Activated CD8-positive, alpha-beta T cell treated with anti-CD3 and anti-CD28 coated beads for 36 hours (primary cell): ENCODE measurements around the gene GPR45. TPM values are rescaled to one million over a fixed set of nuclear protein-coding genes. Genes with fewer than 3 reads are reported as not detected.

Experiments used
- ATAC-seq: fragments of 200-7000 bp; cut with Tn5 transposase; one replicate; pipeline ENCODE4 v1.10.0; 2021; ENCODE audit warnings: mild to moderate bottlenecking, moderate library complexity
- CTCF ChIA-PET: fragments of 350-600 bp; sonication (Branson Sonifier 250); formaldehyde crosslinking; loops from one replicate; lab custom pipeline; 2021; ENCODE audit warnings: antibody characterized with exemption; lab: Charles Lee
- POLR2A ChIA-PET: fragments of 350-600 bp; sonication (Branson Sonifier 250); formaldehyde crosslinking; loops from one replicate; lab custom pipeline; 2021; ENCODE audit warnings: antibody characterized with exemption; lab: Charles Lee
- DNase-seq: peaks from one replicate; pipeline ENCODE4 v3.0.0-alpha.2; 2020
- H3K27ac Mint-ChIP-seq: one replicate; pipeline ENCODE4 v1.8.0; 2021; ENCODE audit warnings: mild to moderate bottlenecking, mixed read lengths
- H3K27me3 Mint-ChIP-seq: one replicate; pipeline ENCODE4 v1.8.0; 2021; ENCODE audit warnings: mixed read lengths
- H3K36me3 Mint-ChIP-seq: one replicate; pipeline ENCODE4 v1.8.0; 2021; ENCODE audit warnings: low read depth, mixed read lengths
- H3K4me1 Mint-ChIP-seq: one replicate; pipeline ENCODE4 v1.8.0; 2021; ENCODE audit warnings: low read depth, mixed read lengths
- H3K4me3 Mint-ChIP-seq: one replicate; pipeline ENCODE4 v1.8.0; 2021; ENCODE audit warnings: mild to moderate bottlenecking, moderate library complexity, mixed read lengths
- H3K9me3 Mint-ChIP-seq: one replicate; pipeline ENCODE4 v1.8.0; 2021; ENCODE audit warnings: mixed read lengths
- intact Hi-C: fragments of 100-400 bp; cut with micrococcal nuclease; formaldehyde crosslinking; loops from one replicate; pipeline ENCODE4 v1.10.0; 2022
- total RNA-seq, 2 experiments: library from RNA; stranded (reverse); gene quantifications; one replicate each; pipeline ENCODE4 v1.2.3, GENCODE V29; 2021
- TF ChIP-seq, protein P1 (sequence below): fragments of 200-600 bp; IDR thresholded peaks from one replicate; pipeline ENCODE4 v1.8.0; 2022; ENCODE audit warnings: antibody characterized with exemption, mild to moderate bottlenecking

The GPR45 gene, protein sequence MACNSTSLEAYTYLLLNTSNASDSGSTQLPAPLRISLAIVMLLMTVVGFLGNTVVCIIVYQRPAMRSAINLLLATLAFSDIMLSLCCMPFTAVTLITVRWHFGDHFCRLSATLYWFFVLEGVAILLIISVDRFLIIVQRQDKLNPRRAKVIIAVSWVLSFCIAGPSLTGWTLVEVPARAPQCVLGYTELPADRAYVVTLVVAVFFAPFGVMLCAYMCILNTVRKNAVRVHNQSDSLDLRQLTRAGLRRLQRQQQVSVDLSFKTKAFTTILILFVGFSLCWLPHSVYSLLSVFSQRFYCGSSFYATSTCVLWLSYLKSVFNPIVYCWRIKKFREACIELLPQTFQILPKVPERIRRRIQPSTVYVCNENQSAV
- total RNA-seq: not detected

DNA sequence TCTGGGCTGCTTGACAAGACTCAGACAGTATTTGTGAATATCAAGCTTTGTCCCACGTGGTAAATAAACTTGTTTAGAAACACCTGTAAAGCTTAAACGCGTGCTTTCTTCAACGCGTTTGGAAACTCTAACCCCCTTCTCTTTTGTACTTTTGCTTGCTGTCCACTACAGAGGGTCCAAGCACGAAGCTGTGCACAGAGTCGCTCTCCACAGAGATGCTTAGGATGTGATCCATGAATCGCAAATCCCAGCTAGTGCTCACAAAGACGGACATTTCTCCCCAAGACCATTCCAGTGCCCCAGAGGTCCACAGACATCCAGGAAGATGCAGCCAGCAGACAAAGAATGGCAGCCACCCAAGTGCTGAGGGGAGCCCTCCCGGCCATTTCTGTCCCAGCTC, at the start of gene GPR45:
Gene GPR45 (plus strand): TSS at position 301 of the 400 bp plus-strand sequence. CDS start 116 bp downstream, outside the sequence.
- ChIA-PET POLR2A (no interaction called here), CTCF (interaction anchor here (1.8 to 9.9 kb wide), 2 partner anchors 129 to 150 kb away, joined by 4 to 277 read pairs; no protein-coding TSS in a partner anchor)
- Mint-ChIP-seq H3K36me3 (no peaks in the 10 kb centered on the region), H3K27ac (no peak within 1 kb of the TSS), H3K4me3 (no peak within 1 kb of the TSS), H3K27me3 (peaks cover 5% of the 10 kb centered on the region), H3K4me1 (peaks cover 7% of the 10 kb centered on the region), H3K9me3 (no peaks in the 10 kb centered on the region)
- no peak for DNase-seq
- ATAC-seq: no peak
- intact Hi-C loops: no loop called here
- TF ChIP-seq, protein P1, sequence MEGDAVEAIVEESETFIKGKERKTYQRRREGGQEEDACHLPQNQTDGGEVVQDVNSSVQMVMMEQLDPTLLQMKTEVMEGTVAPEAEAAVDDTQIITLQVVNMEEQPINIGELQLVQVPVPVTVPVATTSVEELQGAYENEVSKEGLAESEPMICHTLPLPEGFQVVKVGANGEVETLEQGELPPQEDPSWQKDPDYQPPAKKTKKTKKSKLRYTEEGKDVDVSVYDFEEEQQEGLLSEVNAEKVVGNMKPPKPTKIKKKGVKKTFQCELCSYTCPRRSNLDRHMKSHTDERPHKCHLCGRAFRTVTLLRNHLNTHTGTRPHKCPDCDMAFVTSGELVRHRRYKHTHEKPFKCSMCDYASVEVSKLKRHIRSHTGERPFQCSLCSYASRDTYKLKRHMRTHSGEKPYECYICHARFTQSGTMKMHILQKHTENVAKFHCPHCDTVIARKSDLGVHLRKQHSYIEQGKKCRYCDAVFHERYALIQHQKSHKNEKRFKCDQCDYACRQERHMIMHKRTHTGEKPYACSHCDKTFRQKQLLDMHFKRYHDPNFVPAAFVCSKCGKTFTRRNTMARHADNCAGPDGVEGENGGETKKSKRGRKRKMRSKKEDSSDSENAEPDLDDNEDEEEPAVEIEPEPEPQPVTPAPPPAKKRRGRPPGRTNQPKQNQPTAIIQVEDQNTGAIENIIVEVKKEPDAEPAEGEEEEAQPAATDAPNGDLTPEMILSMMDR: no peak

DNA sequence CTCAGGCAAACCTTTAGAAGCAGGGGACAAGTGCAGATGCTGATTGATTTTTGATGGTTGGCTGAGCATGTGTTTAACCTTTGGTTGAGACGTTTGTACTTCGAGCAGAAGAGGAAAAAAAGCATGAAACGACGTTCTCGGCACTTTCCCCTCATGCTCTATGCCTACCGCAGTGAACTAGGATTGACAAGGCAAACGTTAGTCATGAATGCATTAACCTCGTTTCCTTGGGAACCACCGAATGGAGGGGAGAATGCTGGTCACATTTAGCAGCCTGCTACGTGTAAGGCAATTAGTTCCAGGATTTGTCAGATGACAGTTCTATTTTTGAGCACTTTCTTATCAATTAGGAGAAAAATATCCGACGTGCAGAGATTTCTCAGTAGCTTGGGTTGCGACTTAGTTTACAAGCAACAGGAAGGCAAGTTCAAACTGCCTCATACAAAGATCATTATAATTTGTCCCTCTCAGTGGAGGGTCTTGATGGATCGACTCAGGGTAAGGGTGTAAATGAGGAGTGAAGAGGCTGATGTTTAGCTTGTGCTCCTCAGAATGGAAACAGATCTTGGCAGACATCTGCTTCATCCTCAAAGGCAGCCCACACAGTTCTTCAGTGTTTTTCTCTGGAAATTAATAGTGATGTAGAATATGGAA, 47.4 kb upstream of the GPR45 start:
- intact Hi-C loops: no loop called here
- ChIA-PET POLR2A (no interaction called here), CTCF (no interaction called here)
- Mint-ChIP-seq H3K27me3 (peaks cover 11% of the 10 kb centered on the region), H3K36me3 (no peaks in the 10 kb centered on the region), H3K4me3 (no peak overlapping the region), H3K4me1 (no peaks in the 10 kb centered on the region), H3K9me3 (peaks cover 9% of the 10 kb centered on the region), H3K27ac (no peak overlapping the region)
- ATAC-seq: no peak
- TF ChIP-seq, protein P1: no peak
- no peak for DNase-seq

DNA sequence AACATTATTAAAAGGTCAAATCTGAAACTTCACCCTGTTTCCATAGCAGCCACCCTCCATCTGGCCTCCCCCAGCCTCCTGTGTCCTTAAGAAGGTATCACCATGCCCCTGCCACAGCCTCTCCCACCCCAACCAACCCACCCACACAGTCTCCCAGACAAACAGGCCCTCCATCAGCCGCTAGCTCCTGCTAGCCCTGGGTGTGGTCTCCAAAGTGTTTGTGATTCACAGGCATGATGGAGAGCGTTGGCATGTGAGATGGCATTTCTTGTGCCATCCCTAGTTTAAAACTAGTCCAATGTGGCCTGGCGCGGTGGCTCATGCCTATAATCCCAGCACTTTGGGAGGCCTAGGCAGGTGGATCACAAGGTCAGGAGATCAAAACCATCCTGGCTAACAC, 44.9 kb upstream of the GPR45 start:
- intact Hi-C loops: no loop called here
- CTCF ChIA-PET: no interaction called here
- H3K36me3 Mint-ChIP-seq: no peaks in the 10 kb centered on the region
- H3K4me1 Mint-ChIP-seq: no peaks in the 10 kb centered on the region
- peaks cover 12% of the 10 kb centered on the region for H3K27me3 Mint-ChIP-seq
- H3K9me3 Mint-ChIP-seq: peaks cover 3% of the 10 kb centered on the region
- ATAC-seq: no peak
- no peak overlapping the region for H3K4me3 Mint-ChIP-seq
- H3K27ac Mint-ChIP-seq: no peak overlapping the region
- POLR2A ChIA-PET: no interaction called here
- TF ChIP-seq, protein P1: no peak
- no peak for DNase-seq

DNA sequence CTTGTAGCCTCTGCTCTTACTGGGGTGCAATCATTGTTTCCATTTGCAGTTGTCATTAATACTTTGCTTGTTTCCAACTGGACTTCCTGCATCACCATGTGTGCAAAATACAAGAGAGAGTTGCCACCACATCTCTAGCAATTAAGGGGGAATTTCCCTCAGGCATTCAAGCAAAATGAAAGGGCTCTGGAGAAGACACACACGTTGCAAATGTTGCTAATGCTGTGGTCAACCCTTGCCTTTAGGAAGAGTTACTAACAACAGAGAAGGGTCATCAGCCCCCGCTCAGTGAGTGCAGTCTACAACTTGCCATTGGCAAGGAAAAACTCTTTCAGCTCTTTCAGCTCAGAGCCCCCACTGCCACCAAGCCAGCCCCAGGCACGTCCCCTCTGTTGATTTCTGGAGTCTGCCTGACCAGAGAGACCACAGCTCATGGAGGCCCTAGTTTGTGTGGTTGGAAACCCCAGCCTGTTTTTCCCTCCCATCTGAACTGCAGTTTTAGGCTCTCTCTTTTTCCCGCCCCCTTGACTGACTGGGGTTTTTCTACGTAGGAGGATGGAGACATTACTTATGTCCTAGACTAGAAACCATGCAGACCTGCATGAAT, 25.9 kb upstream of the GPR45 start:
- H3K9me3 Mint-ChIP-seq: no peaks in the 10 kb centered on the region
- H3K27ac Mint-ChIP-seq: no peak overlapping the region
- H3K27me3 Mint-ChIP-seq: peaks cover 1% of the 10 kb centered on the region
- TF ChIP-seq, protein P1: no peak
- no peaks in the 10 kb centered on the region for H3K36me3 Mint-ChIP-seq
- H3K4me3 Mint-ChIP-seq: no peak overlapping the region
- DNase-seq: no peak
- intact Hi-C loops: no loop called here
- ChIA-PET POLR2A (no interaction called here), CTCF (no interaction called here)
- ATAC-seq: no peak
- no peaks in the 10 kb centered on the region for H3K4me1 Mint-ChIP-seq

DNA sequence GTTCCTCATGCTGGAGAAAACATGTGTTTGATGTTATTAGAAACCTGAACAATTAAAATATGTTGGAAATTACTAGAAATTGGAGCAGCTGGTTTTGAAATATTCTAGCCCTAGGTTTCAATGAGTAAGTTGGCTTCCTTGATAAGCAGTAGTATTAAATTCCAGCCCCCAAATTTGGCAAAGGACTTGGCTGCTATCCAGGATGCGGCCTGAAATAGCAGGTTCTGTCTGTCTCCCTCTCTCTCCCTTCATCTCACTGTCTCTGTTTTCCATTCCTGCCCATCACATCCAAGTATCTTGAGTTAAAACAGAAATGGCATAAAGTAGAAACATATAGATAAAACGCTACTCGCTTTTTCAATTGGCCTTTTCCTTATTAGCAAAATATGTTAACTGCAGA, 20.9 kb upstream of the GPR45 start:
- no peak for ATAC-seq
- H3K36me3 Mint-ChIP-seq: no peaks in the 10 kb centered on the region
- DNase-seq: no peak
- ChIA-PET POLR2A (no interaction called here), CTCF (no interaction called here)
- H3K9me3 Mint-ChIP-seq: no peaks in the 10 kb centered on the region
- H3K4me1 Mint-ChIP-seq: no peaks in the 10 kb centered on the region
- TF ChIP-seq, protein P1: no peak
- H3K27ac Mint-ChIP-seq: no peak overlapping the region
- peaks cover 1% of the 10 kb centered on the region for H3K27me3 Mint-ChIP-seq
- intact Hi-C loops: no loop called here
- no peak overlapping the region for H3K4me3 Mint-ChIP-seq
